Endometrial microvascular endothelial cells (primary cell): ENCODE measurements around the gene ST6GAL1. TPM values are rescaled to one million over a fixed set of nuclear protein-coding genes. Genes with fewer than 3 reads are reported as not detected.
"Not testable (repeated sequence)": the region's sequence is repeated elsewhere in the genome, so short reads cannot be mapped to it uniquely, and the experiment has no call there.

Experiments
- in situ Hi-C: cut with HindIII; loops from 2 replicates; pipeline ENCODE4 v1.10.0; 2017; ENCODE audit warnings: low sequenced_read_pairs, low pct_unique_long_range_greater_than_20kb; ENCODE audit errors: inconsistent ontology term
- total RNA-seq: library from RNA; depleted of rRNA; stranded (reverse); fragments of >200 nt; gene quantifications from one replicate; pipeline ENCODE4 v1.2.3, GENCODE V29; 2015; ENCODE audit errors: inconsistent ontology term

ST6GAL1 gene
- total RNA-seq, 1 donor from 2014 or later, result 24.0 TPM

GRCh38 chr3:186963636-186964035 lies 33.3 kb downstream of the ST6GAL1 start:
- in situ Hi-C loops, result no loop called here

GRCh38 chr3:186964071-186964470 lies 33.7 kb downstream of the ST6GAL1 start:
- in situ Hi-C loops, result no loop called here

GRCh38 chr3:186964616-186965015 lies 34.3 kb downstream of the ST6GAL1 start:
- in situ Hi-C loops, result no loop called here

- in situ Hi-C loops, result no loop called here
Measured at GRCh38 chr3:186965141-186965879, 35.0 kb downstream of the ST6GAL1 start.

GRCh38 chr3:186966406-186966805 lies 36.1 kb downstream of the ST6GAL1 start:
- in situ Hi-C loops, result no loop called here

- in situ Hi-C loops, result not testable (repeated sequence)
Measured at GRCh38 chr3:186967236-186967635, 36.9 kb downstream of the ST6GAL1 start.

GRCh38 chr3:186967686-186968085 lies 37.4 kb downstream of the ST6GAL1 start:
- in situ Hi-C loops, result no loop called here

GRCh38 chr3:186969607-186970006 lies 39.3 kb downstream of the ST6GAL1 start:
- in situ Hi-C loops, result no loop called here

- in situ Hi-C loops, result not testable (repeated sequence)
Measured at GRCh38 chr3:186971106-186971505, 40.8 kb downstream of the ST6GAL1 start.

GRCh38 chr3:186971578-186971977 lies 41.3 kb downstream of the ST6GAL1 start:
- in situ Hi-C loops, result no loop called here

GRCh38 chr3:186973702-186974101 lies 43.4 kb downstream of the ST6GAL1 start:
- in situ Hi-C loops, result no loop called here

GRCh38 chr3:186974824-186975313 lies 44.5 kb downstream of the ST6GAL1 start:
- in situ Hi-C loops, result no loop called here

- in situ Hi-C loops, result no loop called here
Measured at GRCh38 chr3:186975726-186976125, 45.4 kb downstream of the ST6GAL1 start.

GRCh38 chr3:186976837-186977750 lies 46.8 kb downstream of the ST6GAL1 start:
- in situ Hi-C loops, result no loop called here

GRCh38 chr3:186978712-186979111 lies 48.4 kb downstream of the ST6GAL1 start:
- in situ Hi-C loops, result no loop called here

GRCh38 chr3:186979852-186980251 lies 49.5 kb downstream of the ST6GAL1 start:
- in situ Hi-C loops, result no loop called here

GRCh38 chr3:186980989-186981388 lies 50.7 kb downstream of the ST6GAL1 start:
- in situ Hi-C loops, result no loop called here

GRCh38 chr3:186983659-186984058 lies 53.3 kb downstream of the ST6GAL1 start:
- in situ Hi-C loops, result no loop called here

- in situ Hi-C loops, result no loop called here
Measured at GRCh38 chr3:186984064-186984463, 53.7 kb downstream of the ST6GAL1 start.
